ENCODE measurements around the gene CHIC2.

DNA sequence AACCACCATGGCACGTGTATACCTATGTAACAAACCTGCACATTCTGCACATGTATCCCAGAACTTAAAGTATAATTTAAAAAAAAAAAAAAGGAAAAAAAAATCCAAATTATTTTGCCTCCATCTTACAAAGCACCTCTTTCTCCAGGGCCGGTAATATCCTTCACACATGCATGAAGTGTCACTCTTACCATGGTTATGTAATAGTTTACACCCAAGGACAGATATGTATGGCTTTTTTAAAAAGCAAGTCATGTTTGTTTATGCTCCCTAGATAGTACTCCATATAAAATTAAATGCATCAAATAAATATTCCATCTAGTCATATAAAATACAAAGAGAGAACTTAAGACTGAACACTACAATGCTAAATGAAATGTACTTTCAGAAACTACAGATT lies 22.5 kb downstream of the CHIC2 start:
- TF ChIP-seq POLR2A (IDR thresholded peaks at IDR 0.05; ENCODE audit: low read depth, low read length) = no peak
- TF ChIP-seq POLR2AphosphoS5 (IDR thresholded peaks at IDR 0.05; ENCODE audit: low read depth, low read length) = no peak

Measured in GM12892 (cell line).